HG03108 (cell line): ENCODE results near the gene LCN1.
"Not testable (repeated sequence)": the region's sequence is repeated elsewhere in the genome, so short reads cannot be mapped to it uniquely, and the experiment has no call there.

ENCODE experiments used
- ATAC-seq: cut with Tn5 transposase; IDR thresholded peaks from one replicate; pipeline ENCODE4 v1.9.1; 2021; ENCODE audit warnings: moderate library complexity; ENCODE audit not compliant: unreplicated experiment

The LCN1 gene

GRCh38 chr9:135522137-135522877, 1.1 kb downstream of the LCN1 start:
- no peak for ATAC-seq

- ATAC-seq = no peak
Observed at GRCh38 chr9:135522931-135523330, 1.7 kb downstream of the LCN1 start.

DNA sequence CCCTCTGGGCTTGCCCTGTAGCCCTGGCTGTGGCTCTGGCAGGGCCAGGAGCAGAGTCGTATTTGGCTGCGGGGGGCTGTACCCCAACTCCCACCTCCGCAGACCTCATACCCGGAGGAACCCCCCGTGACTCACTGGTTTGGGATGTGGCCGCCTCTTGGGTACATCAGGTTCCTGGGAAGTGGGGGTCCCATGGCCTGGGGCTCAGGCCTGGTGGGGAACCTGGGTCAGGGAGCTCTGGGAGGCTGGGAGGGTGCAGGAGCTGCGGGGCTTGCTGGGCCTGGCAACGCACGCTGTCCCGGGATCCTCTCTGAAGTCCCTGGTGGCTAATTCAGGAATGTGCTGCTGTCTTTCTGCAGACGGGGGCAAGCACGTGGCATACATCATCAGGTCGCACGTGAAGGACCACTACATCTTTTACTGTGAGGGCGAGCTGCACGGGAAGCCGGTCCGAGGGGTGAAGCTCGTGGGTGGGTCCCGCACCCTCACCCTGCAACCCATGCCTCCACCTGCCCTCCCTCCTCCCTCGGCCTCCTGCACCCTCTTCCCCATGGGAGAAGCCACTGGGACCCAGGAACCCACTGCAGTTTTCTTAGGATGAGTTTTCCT, 2.4 kb downstream of the LCN1 start:
- no peak for ATAC-seq

DNA sequence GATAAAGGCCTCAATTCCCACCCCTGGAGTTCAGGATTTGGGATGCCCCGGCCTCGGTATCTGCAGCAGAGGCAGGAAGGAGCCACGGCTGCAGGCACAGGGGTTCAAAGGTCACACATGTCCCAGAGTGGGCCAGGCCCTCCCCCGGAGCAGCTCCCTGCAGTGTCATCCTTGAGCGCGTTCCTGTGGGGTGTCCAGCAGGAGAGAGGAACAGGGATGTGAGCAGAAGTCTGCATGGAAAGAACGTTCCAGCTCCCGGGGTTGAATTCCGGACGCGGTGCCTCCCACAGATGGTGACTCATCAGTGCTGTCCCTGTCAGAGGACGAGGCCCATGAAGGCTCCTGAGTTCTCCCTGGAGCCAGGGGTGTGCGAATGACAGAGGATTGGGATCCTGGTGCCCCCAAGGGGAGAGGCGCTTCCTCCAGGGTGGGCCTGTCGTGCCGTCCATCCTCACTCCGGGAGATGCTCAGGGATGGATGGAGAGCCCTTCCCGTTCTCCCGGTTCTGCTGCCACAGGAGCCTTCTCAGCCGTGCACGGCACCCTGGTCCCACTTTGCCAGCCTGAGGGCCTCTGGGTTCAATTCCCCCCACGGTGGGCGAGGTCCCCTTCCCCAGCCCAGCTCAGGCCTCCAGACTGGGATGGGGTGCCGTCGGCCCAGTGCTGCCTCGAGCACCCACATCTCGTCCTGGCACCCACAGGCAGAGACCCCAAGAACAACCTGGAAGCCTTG, 3.1 kb downstream of the LCN1 start:
- no peak for ATAC-seq

GRCh38 chr9:135525241-135526088, 4.2 kb downstream of the LCN1 start:
- no peak for ATAC-seq

DNA sequence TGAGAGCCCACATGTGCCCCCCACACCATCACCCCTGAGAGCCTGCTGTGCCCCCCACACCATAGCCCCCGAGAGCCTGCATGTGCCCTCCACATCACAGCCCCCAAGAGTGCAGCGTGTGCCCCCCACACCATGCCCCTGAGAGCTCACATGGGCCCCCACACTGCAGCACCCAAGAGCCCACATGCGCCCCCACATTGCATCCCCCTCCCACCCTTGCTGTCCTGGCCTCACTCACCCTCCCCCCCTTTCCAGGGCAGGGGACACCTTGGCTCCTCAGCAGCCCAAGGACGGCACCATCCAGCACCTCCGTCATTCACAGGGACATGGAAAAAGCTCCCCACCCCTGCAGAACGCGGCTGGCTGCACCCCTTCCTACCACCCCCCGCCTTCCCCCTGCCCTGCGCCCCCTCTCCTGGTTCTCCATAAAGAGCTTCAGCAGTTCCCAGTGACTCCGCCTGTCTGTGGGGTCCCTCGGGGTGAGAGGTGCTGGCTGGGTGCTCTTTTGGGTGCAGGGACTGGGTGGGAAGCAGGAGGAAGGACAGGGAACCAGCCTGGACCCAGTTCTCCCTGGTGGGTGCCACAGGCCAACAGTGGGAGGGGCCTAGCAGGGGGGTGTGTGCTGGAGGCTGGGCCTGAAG, 5.0 kb downstream of the LCN1 start:
- ATAC-seq = no peak

- ATAC-seq = no peak
Observed at GRCh38 chr9:135526730-135527571, 5.7 kb downstream of the LCN1 start.

GRCh38 chr9:135528842-135529435, 7.7 kb downstream of the LCN1 start:
- ATAC-seq = not testable (repeated sequence)

DNA sequence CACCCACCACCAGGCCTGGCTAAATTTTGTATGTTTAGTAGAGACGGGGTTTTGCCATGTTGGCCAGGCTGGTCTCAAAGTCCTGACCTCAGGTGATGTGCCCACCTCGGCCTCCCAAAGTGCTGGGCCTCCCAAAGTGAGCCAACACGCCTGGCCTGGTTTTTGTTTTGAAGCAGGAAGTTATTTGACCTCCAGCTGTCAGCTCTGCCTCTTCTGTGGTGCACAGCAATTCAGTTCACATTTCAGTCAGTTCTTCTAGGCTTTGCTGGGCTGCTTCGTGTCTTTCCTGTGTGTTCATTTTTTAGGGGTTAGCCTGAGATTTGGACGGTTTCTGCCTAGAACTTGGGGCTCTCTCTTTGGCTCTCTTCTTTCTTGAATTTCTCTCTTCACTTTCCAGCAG, 8.9 kb downstream of the LCN1 start:
- ATAC-seq = no peak

DNA sequence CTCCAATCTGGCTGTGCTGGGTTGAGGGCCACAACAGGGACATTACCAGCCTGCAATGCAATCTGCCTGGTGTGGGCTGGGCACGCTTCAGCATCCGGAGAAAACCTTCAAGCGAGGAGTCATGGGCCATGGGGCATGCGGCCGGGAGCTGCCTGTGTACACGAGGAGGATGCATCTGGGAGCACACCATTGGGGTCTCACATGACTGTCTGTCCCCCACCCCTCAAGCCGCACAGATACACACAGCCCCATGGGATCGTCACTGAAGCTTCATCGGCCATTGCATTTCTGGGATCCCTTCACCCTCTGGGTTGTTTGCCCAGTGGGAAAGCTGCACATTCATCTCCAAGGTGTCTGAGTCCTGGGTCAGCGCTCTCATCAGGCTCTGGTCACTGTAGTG, 9.9 kb downstream of the LCN1 start:
- ATAC-seq = no peak

DNA sequence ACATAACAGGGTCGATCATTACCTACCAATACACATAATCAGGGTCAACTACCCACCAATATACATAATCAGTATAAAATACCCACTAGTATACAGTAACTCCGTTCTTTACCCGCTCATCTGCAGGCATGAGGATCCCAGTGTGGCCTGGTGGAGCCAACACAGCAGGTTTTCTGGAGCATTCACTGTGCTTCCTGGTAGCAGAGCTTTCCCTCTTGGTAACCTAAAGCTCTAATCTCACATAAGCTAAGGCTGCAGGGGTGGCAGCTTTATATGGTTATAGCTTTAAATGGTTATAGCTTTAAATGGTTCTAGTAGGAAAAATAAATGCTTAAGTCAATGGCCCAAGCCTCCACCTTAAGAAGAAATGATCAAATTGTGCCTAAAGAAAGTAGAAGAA, 11.9 kb downstream of the LCN1 start:
- no peak for ATAC-seq

DNA sequence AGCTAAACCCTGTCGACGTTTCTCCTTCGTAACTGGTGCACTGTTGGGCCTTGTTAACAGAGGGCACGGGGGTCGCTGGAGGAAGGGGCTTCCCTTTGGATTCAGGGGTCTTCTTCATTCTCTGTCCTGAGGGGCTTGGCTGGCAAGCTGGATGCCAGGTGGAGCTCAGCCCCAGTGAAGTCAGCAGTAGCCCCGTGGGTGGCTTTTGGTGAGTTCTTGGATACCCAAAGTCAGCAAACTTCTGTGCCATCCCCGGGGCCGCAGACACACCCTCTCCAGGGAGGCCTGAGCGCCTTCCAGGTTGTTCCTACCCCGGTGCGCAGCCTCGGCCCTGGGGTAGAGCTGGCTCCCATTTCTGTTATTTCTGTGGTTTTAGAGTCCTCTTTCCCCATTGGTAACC, 12.4 kb downstream of the LCN1 start:
- no peak for ATAC-seq

GRCh38 chr9:135534192-135534711, 13.0 kb downstream of the LCN1 start:
- not testable (repeated sequence) for ATAC-seq

- not testable (repeated sequence) for ATAC-seq
Observed at GRCh38 chr9:135534826-135535225, 13.6 kb downstream of the LCN1 start.

DNA sequence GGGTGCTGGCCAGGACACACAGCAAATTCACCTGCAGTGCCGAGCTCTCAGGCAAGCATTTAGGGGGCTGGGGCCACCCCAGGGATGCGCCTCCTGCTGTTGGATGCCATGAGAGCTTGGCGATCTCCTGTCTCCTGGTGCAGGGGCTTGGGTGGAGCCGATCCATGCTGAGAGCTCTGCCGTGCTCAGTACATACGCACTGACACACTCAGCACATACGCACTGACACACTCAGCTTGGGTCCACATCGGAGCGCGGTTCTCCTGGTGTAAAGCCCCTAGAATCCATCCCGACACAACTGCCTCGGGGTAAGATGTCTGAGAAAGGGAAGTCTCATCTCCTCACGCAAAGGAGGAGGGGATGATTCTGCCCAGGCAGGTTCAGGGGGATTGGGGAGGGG, 14.4 kb downstream of the LCN1 start:
- ATAC-seq = not testable (repeated sequence)

DNA sequence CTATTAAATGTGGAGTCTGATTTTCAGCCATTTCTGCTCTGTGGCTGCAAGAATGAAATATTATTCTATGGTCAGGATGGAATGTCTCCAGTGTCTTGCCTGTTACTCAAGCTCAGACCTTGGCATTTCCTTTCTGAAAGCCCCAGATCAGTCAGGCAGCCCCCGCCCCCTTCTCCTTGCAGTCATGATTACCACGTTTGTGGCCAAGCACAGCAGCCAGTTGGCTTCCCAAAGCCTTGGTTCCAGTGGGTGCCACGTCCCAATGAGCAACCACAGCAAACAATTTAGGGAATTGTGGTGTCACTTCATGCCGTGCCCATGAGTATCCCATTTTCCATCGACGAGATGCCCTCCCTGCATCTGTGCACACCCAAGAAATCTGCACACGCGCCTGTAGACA, 15.0 kb downstream of the LCN1 start:
- no peak for ATAC-seq

DNA sequence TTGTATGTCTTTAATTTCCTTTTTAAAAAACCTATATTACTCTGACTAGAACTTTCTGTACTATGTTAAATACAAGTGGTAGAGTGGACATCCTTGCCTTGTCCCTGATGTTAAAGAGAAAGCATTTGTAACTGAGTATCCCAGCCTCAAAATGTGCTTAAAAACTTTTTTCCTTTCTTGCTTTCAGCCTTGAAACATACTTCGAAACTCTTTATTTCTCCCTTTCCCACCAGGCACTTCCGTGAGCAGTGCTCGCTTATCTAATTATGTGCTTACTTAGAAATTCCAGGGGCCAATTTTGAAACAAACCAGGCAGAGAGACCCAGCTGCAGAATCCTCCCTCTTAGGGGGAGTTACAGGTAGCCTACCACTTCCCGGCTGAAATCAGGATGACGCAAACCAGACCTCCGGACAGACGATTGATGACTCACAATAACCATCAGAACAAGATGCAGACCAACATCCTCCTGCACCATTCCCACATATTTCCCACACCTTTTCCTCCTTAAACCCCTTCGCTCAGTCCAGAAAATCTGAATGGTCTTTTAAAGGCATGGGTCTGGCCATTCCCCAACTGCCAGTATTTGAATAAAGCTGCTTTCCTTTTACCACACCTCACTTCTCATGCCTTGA, 22.1 kb downstream of the LCN1 start:
- not testable (repeated sequence) for ATAC-seq

GRCh38 chr9:135544981-135545635, 23.9 kb downstream of the LCN1 start:
- ATAC-seq = no peak
